HCT116 (cell line): ENCODE results near the gene KIAA1671.

Experiments used
- CBX3 ChIP-seq: IDR thresholded peaks from 2 replicates; pipeline ENCODE4 v1.6.1; 2012; ENCODE audit warnings: low read depth
- CEBPB ChIP-seq: IDR thresholded peaks from 2 replicates; pipeline ENCODE4 v1.6.1; 2012; ENCODE audit warnings: low read depth
- EZH2 ChIP-seq: fragments of 200-600 bp; sonication (generic); IDR thresholded peaks from 2 replicates; pipeline ENCODE4 v1.6.1; 2017; ENCODE audit warnings: antibody characterized with exemption, mixed run types
- EZH2phosphoT487 ChIP-seq: fragments of 200-600 bp; IDR thresholded peaks from 2 replicates; pipeline ENCODE4 v1.6.1; 2018; ENCODE audit warnings: antibody characterized with exemption, borderline replicate concordance
- MAX ChIP-seq: IDR thresholded peaks from 2 replicates; pipeline ENCODE4 v1.6.1; 2012
- POLR2A ChIP-seq: IDR thresholded peaks from 2 replicates; pipeline ENCODE4 v1.7.0; 2011; ENCODE audit warnings: borderline replicate concordance; ENCODE audit not compliant: insufficient read depth, insufficient read length; ENCODE audit errors: extremely low read depth
- POLR2AphosphoS5 ChIP-seq: IDR thresholded peaks from 2 replicates; pipeline ENCODE4 v1.6.1; 2011; ENCODE audit warnings: mild to moderate bottlenecking, low read depth, low read length, moderate library complexity
- SRF ChIP-seq: IDR thresholded peaks from 2 replicates; pipeline ENCODE4 v1.6.1; 2012; ENCODE audit warnings: low read depth
- TCF7L2 ChIP-seq: IDR thresholded peaks from 2 replicates; pipeline ENCODE4 v1.7.0; 2011; ENCODE audit warnings: borderline replicate concordance, inconsistent platforms; ENCODE audit not compliant: insufficient read depth, insufficient read length; ENCODE audit errors: extremely low read depth
- YY1 ChIP-seq: IDR thresholded peaks from 2 replicates; pipeline ENCODE4 v1.6.1; 2011; ENCODE audit warnings: low read length, low read depth, moderate library complexity, mild to moderate bottlenecking; ENCODE audit not compliant: insufficient replicate concordance; ENCODE audit errors: extremely low read depth
- ZNF274 ChIP-seq: fragments of 200-500 bp; sonication (Bioruptor generic); IDR thresholded peaks from 2 replicates; pipeline ENCODE4 v1.6.1; 2014; ENCODE audit warnings: mild to moderate bottlenecking, low read depth, low read length, inconsistent platforms
- TF ChIP-seq, protein P1 (sequence below), 3 experiments: fragments of 200-600 bp in 1 of 3; sonication (generic) in 1 of 3; IDR thresholded peaks in 2 of 3; conservative IDR thresholded peaks in 1 of 3; 2 replicates each; pipeline ENCODE4 v1.5.1; 2012 to 2017; ENCODE audit warnings: low read depth in 2 of 3, low read length in 2 of 3, antibody characterized with exemption in 1 of 3, borderline replicate concordance in 1 of 3, control low read depth in 1 of 3, mild to moderate bottlenecking in 1 of 3, mixed read lengths in 1 of 3, mixed run types in 1 of 3, moderate library complexity in 1 of 3; ENCODE audit not compliant: insufficient read depth in 1 of 3
- TF ChIP-seq, protein P2 (sequence below): IDR thresholded peaks from 2 replicates; pipeline ENCODE4 v1.6.1; 2012; ENCODE audit warnings: low read depth

DNA sequence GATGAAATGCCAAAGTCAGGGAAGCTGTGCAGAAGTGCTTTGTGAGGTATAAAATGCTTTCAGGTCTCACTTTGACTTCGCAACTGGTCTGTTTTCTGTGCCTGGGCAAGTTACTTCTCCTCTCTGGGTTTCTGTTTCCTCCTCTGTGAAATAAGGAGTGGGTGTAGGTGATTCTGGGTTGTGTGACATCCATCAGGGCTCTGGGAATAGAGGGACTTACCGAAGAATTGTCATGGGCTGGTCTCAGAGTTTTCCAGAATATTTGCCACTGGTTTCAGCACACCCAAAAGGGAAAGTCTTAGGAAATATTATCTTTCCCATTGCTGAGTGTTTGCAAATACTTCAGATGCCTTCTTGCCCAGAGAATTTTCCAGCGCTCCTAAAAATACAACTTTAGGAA lies 118.4 kb downstream of the KIAA1671 start:
- no peak for TF ChIP-seq SRF
- TF ChIP-seq, protein P1, sequence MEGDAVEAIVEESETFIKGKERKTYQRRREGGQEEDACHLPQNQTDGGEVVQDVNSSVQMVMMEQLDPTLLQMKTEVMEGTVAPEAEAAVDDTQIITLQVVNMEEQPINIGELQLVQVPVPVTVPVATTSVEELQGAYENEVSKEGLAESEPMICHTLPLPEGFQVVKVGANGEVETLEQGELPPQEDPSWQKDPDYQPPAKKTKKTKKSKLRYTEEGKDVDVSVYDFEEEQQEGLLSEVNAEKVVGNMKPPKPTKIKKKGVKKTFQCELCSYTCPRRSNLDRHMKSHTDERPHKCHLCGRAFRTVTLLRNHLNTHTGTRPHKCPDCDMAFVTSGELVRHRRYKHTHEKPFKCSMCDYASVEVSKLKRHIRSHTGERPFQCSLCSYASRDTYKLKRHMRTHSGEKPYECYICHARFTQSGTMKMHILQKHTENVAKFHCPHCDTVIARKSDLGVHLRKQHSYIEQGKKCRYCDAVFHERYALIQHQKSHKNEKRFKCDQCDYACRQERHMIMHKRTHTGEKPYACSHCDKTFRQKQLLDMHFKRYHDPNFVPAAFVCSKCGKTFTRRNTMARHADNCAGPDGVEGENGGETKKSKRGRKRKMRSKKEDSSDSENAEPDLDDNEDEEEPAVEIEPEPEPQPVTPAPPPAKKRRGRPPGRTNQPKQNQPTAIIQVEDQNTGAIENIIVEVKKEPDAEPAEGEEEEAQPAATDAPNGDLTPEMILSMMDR (IDR thresholded peaks at IDR 0.05 in 2 of 3, conservative IDR thresholded peaks at IDR 0.05 in 1 of 3; ENCODE audit: borderline replicate concordance in 1 of 3, insufficient read depth in 1 of 3, low read depth in 2 of 3, low read length in 2 of 3): no peak
- TF ChIP-seq, protein P2, sequence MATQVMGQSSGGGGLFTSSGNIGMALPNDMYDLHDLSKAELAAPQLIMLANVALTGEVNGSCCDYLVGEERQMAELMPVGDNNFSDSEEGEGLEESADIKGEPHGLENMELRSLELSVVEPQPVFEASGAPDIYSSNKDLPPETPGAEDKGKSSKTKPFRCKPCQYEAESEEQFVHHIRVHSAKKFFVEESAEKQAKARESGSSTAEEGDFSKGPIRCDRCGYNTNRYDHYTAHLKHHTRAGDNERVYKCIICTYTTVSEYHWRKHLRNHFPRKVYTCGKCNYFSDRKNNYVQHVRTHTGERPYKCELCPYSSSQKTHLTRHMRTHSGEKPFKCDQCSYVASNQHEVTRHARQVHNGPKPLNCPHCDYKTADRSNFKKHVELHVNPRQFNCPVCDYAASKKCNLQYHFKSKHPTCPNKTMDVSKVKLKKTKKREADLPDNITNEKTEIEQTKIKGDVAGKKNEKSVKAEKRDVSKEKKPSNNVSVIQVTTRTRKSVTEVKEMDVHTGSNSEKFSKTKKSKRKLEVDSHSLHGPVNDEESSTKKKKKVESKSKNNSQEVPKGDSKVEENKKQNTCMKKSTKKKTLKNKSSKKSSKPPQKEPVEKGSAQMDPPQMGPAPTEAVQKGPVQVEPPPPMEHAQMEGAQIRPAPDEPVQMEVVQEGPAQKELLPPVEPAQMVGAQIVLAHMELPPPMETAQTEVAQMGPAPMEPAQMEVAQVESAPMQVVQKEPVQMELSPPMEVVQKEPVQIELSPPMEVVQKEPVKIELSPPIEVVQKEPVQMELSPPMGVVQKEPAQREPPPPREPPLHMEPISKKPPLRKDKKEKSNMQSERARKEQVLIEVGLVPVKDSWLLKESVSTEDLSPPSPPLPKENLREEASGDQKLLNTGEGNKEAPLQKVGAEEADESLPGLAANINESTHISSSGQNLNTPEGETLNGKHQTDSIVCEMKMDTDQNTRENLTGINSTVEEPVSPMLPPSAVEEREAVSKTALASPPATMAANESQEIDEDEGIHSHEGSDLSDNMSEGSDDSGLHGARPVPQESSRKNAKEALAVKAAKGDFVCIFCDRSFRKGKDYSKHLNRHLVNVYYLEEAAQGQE: no peak
- TF ChIP-seq EZH2phosphoT487: no peak
- TF ChIP-seq ZNF274: no peak
- TF ChIP-seq POLR2A: no peak
- no peak for TF ChIP-seq TCF7L2
- TF ChIP-seq EZH2: no peak
- no peak for TF ChIP-seq CBX3
- no peak for TF ChIP-seq CEBPB
- TF ChIP-seq YY1: no peak
- TF ChIP-seq POLR2AphosphoS5: no peak
- no peak for TF ChIP-seq MAX
